T-cell (primary cell): ENCODE data around the gene ELK4. TPM values are rescaled to one million over a fixed set of nuclear protein-coding genes. Genes with fewer than 3 reads are reported as not detected.

ENCODE experiments used
- ATAC-seq, 4 experiments: fragments of 200-7000 bp in 3 of 4; fragments of 150-1000 bp in 1 of 4; cut with Tn5 transposase; replicated peaks in 1 of 4; 1 replicate in 3 of 4; 2 replicates in 1 of 4; pipeline ENCODE4 v1.10.0; 2021; ENCODE audit warnings: moderate library complexity in 3 of 4, mild to moderate bottlenecking in 2 of 4, moderate number of reproducible peaks in 1 of 4
- CTCF ChIA-PET, 2 donors: fragments of 300-600 bp; sonication (Branson Sonifier 250); formaldehyde crosslinking; loops; one replicate each; lab custom pipeline; 2022; ENCODE audit warnings: antibody characterized with exemption in 2 of 2; lab: Charles Lee
- POLR2A ChIA-PET, 2 donors: fragments of 300-600 bp; sonication (Branson Sonifier 250); formaldehyde crosslinking; loops; one replicate each; lab custom pipeline; 2022; ENCODE audit warnings: antibody characterized with exemption in 2 of 2; lab: Charles Lee
- DNase-seq, 35 experiments: peaks; one replicate each; pipeline versions ENCODE4 v3.0.0 to v3.0.0-alpha.2; 2013 to 2023
- H3K27ac ChIP-seq: one replicate; pipeline ENCODE4 v1.5.1; 2013; ENCODE audit warnings: low read length
- H3K27me3 ChIP-seq, 2 experiments: replicated peaks in 1 of 2; 1 replicate in 1 of 2; 2 replicates in 1 of 2; pipeline versions ENCODE4 v1.6.1 to v1.7.0; 2013; ENCODE audit warnings: low read length in 1 of 2, mixed read lengths in 1 of 2; ENCODE audit not compliant: control insufficient read depth in 2 of 2, insufficient read depth in 2 of 2; ENCODE audit errors: extremely low read depth in 1 of 2
- H3K36me3 ChIP-seq, 2 donors: 1 replicate in 1 of 2; 2 replicates in 1 of 2; pipeline versions ENCODE4 v1.6.1 to v1.7.0; 2013; ENCODE audit warnings: low read length in 1 of 2; ENCODE audit not compliant: control insufficient read depth in 2 of 2, insufficient read depth in 1 of 2; ENCODE audit errors: extremely low read depth in 1 of 2
- H3K4me1 ChIP-seq, 2 experiments: 1 replicate in 1 of 2; 2 replicates in 1 of 2; pipeline versions ENCODE4 v1.6.1 to v1.7.0; 2013; ENCODE audit warnings: low read length in 2 of 2, mixed read lengths in 1 of 2; ENCODE audit not compliant: insufficient read depth in 2 of 2, control insufficient read depth in 1 of 2; ENCODE audit errors: extremely low read depth in 1 of 2
- H3K4me3 ChIP-seq, 2 donors: 1 replicate in 1 of 2; 2 replicates in 1 of 2; pipeline versions ENCODE4 v1.5.1 to v1.7.0; 2013; ENCODE audit warnings: mild to moderate bottlenecking in 2 of 2, low read length in 1 of 2, moderate library complexity in 1 of 2; ENCODE audit not compliant: control insufficient read depth in 1 of 2; ENCODE audit errors: extremely low read depth in 1 of 2
- H3K9me3 ChIP-seq: 2 replicates; pipeline ENCODE4 v1.7.0; 2013
- H3K27ac Mint-ChIP-seq, 2 donors: one replicate each; pipeline ENCODE4 v1.8.0; 2020 to 2021; ENCODE audit warnings: mild to moderate bottlenecking in 2 of 2, mixed read lengths in 2 of 2
- H3K27me3 Mint-ChIP-seq, 2 donors: one replicate each; pipeline ENCODE4 v1.8.0; 2021 to 2022; ENCODE audit warnings: mixed read lengths in 2 of 2
- H3K36me3 Mint-ChIP-seq: one replicate; pipeline ENCODE4 v1.8.0; 2021; ENCODE audit warnings: mixed read lengths
- H3K4me1 Mint-ChIP-seq, 3 donors: one replicate each; pipeline ENCODE4 v1.8.0; 2020 to 2022; ENCODE audit warnings: mixed read lengths in 3 of 3, mild to moderate bottlenecking in 1 of 3
- H3K4me3 Mint-ChIP-seq, 3 donors: one replicate each; pipeline ENCODE4 v1.8.0; 2020 to 2022; ENCODE audit warnings: mild to moderate bottlenecking in 3 of 3, mixed read lengths in 3 of 3, moderate library complexity in 3 of 3
- H3K9me3 Mint-ChIP-seq, 3 donors: one replicate each; pipeline ENCODE4 v1.8.0; 2020 to 2022; ENCODE audit warnings: mixed read lengths in 3 of 3
- WGBS: methylation state at CpG from one replicate; pipeline ENCODE4 v1.1.5; 2013; ENCODE audit warnings: missing lambda C conversion rate; ENCODE audit not compliant: insufficient coverage; 5-methylcytosine and 5-hydroxymethylcytosine counted together
- total RNA-seq, 35 experiments: library from RNA in 6 of 35; stranded (reverse) in 6 of 35; fragments of 120-200 nt in 1 of 35; gene quantifications; one replicate each; pipeline versions ENCODE4 v1.2.1 to v1.2.4 and lab custom pipeline; 2013 to 2026

ELK4 gene
- total RNA-seq, 5 donors from 2014 or later (not counting 1 experiment from before 2014, with no cell fraction given), result 131 to 185 (median 173) TPM

DNA sequence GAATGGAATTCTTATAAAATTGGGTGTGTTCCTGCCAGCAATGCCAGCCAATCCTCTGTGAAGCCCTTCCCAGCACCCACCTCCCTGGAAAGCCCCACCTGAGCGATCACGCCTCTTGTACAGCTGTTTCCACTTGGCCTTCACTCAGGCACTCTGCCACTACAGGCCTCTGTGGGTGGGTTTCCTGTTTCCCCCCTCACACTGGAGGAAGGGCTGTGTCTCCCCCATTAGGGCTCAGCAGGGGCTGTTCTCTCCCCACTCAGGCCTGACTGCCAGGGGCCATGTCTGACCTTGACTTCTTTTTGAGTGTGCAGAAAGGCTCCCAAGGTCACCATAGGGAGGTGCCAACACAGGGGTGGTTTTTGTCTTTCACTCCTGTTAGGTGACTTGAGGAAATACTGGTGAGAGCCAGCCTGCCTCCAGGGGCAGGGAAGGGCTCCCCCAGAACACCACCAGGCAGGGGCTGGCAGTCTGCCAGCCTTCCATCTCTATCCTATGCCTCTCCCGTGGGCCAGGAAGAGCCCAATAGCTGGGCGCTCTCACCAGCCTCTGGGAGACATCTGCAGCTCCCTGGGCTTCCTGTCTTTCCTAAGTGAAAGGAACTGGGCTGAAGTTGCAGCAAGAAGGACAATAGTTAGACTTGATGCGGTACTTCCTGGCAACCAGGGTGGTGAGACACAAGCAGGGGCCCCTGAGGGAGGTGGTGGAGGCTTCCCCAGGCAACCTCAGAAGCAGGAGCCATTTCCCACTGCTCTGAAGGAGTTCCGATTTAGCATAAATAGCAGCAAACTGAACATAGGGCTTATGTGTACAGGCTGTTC is 49.1 kb downstream of the ELK4 start:
- peaks cover 6 to 15% (median 8%) of the 10 kb centered on the region in 3 donors for H3K4me1 Mint-ChIP-seq
- H3K27ac Mint-ChIP-seq, result no peak overlapping the region
- ATAC-seq, result peak; percentile 32 to 91 (median 43)
- peak in 18 of 35 experiments; percentile 10 to 49 (median 22) for DNase-seq
- WGBS, result 73% methylated on average over 3 of the region's 6 CpGs
- Histone ChIP-seq H3K27ac (no peak overlapping the region), H3K9me3 (no peaks in the 10 kb centered on the region), H3K27me3 (peaks cover 0 to 44% of the 10 kb centered on the region in 2 experiments), H3K4me1 (peaks cover 0 to 15% of the 10 kb centered on the region in 2 experiments), H3K4me3 (no peak overlapping the region), H3K36me3 (no peaks in the 10 kb centered on the region)
- H3K27me3 Mint-ChIP-seq, result peaks cover 2 to 16% of the 10 kb centered on the region in 2 donors
- ChIA-PET CTCF (no interaction called here), POLR2A (no interaction called here)
- no peaks in the 10 kb centered on the region for H3K9me3 Mint-ChIP-seq
- no peaks in the 10 kb centered on the region for H3K36me3 Mint-ChIP-seq
- H3K4me3 Mint-ChIP-seq, result peak overlapping the region in 1 of 3 donors; percentile 47

GRCh38 chr1:205582046-205582445 is 49.8 kb downstream of the ELK4 start:
- Mint-ChIP-seq H3K4me3 (peak overlapping the region in 1 of 3 donors; percentile 47), H3K4me1 (peaks cover 6 to 15% (median 8%) of the 10 kb centered on the region in 3 donors), H3K27me3 (peaks cover 5 to 21% of the 10 kb centered on the region in 2 donors), H3K9me3 (no peaks in the 10 kb centered on the region), H3K36me3 (no peaks in the 10 kb centered on the region), H3K27ac (no peak overlapping the region)
- ATAC-seq, result no peak
- 69% methylated on average over 8 of the region's 11 CpGs for WGBS
- ChIA-PET CTCF (no interaction called here), POLR2A (no interaction called here)
- Histone ChIP-seq H3K9me3 (no peaks in the 10 kb centered on the region), H3K36me3 (no peaks in the 10 kb centered on the region), H3K27me3 (peaks cover 0 to 49% of the 10 kb centered on the region in 2 experiments), H3K4me1 (peaks cover 0 to 15% of the 10 kb centered on the region in 2 experiments), H3K4me3 (no peak overlapping the region), H3K27ac (no peak overlapping the region)
- DNase-seq, result no peak

DNA sequence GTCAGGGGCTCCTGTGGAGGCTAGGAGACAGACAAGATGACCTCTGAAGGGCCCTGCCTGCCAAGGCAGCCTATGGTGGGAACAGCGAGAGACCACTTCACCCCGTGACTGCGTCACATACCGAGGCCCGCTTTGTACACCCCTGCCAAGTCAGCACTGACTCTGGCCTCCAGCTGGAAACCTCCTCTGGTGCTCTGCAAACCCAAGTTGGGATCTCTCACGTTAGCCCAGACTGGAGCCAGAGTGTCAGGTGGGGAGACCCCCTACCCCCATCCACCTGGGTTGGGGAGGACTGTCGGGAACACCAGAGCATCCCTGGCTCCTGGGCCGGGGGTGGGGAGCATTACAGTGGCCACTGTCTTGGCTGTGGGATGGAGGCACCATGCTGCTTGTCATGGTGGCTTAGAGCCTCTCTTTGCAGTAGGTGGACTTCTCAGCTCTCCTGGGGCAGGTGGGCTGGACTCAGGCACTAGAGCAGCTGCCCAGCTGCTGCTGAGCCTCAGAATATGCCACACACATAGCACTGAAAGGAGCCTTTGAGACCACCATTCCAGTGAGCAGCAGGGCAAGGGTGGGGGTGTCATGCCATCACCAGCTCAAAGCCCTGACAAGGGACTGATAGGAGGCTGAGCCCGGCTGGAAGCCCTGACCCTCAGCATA is 50.4 kb downstream of the ELK4 start:
- no peak overlapping the region for H3K4me3 ChIP-seq
- no peak overlapping the region for H3K4me3 Mint-ChIP-seq
- peaks cover 6 to 15% (median 8%) of the 10 kb centered on the region in 3 donors for H3K4me1 Mint-ChIP-seq
- no peaks in the 10 kb centered on the region for H3K36me3 ChIP-seq
- ChIA-PET POLR2A (no interaction called here), CTCF (interaction anchor here (0.5 to 0.6 kb wide), 2 partner anchors 10 to 54 kb away, joined by 6 to 10 read pairs; no protein-coding TSS in a partner anchor)
- no peaks in the 10 kb centered on the region for H3K36me3 Mint-ChIP-seq
- peaks cover 0 to 51% of the 10 kb centered on the region in 2 experiments for H3K27me3 ChIP-seq
- H3K4me1 ChIP-seq, result peaks cover 0 to 15% of the 10 kb centered on the region in 2 experiments
- no peak for ATAC-seq
- no peak for DNase-seq
- H3K27ac ChIP-seq, result no peak overlapping the region
- H3K27me3 Mint-ChIP-seq, result peaks cover 5 to 26% of the 10 kb centered on the region in 2 donors
- H3K9me3 Mint-ChIP-seq, result no peaks in the 10 kb centered on the region
- no peak overlapping the region for H3K27ac Mint-ChIP-seq
- WGBS, result 89% methylated on average over 7 of the region's 9 CpGs
- H3K9me3 ChIP-seq, result no peaks in the 10 kb centered on the region

- no CpG with 5 or more reads among the region's 3 CpGs for WGBS
- POLR2A ChIA-PET, result no interaction called here
- DNase-seq (no peak), ATAC-seq (no peak)
- Mint-ChIP-seq H3K27ac (no peak overlapping the region), H3K9me3 (no peaks in the 10 kb centered on the region), H3K4me1 (peaks cover 6 to 15% (median 8%) of the 10 kb centered on the region in 3 donors), H3K36me3 (no peaks in the 10 kb centered on the region), H3K4me3 (no peak overlapping the region), H3K27me3 (peaks cover 5 to 28% of the 10 kb centered on the region in 2 donors)
- H3K27ac ChIP-seq, result no peak overlapping the region
- H3K9me3 ChIP-seq, result no peaks in the 10 kb centered on the region
- H3K4me1 ChIP-seq, result peaks cover 0 to 15% of the 10 kb centered on the region in 2 experiments
- CTCF ChIA-PET, result interaction anchor here in 1 of 2 donors (0.6 kb wide), 1 partner anchor 54 kb away, joined by 10 read pairs; no protein-coding TSS in a partner anchor
- peaks cover 0 to 49% of the 10 kb centered on the region in 2 experiments for H3K27me3 ChIP-seq
- no peaks in the 10 kb centered on the region for H3K36me3 ChIP-seq
- no peak overlapping the region for H3K4me3 ChIP-seq
These were observed 51.0 kb downstream of the ELK4 start for GRCh38 chr1:205580923-205581180.

DNA sequence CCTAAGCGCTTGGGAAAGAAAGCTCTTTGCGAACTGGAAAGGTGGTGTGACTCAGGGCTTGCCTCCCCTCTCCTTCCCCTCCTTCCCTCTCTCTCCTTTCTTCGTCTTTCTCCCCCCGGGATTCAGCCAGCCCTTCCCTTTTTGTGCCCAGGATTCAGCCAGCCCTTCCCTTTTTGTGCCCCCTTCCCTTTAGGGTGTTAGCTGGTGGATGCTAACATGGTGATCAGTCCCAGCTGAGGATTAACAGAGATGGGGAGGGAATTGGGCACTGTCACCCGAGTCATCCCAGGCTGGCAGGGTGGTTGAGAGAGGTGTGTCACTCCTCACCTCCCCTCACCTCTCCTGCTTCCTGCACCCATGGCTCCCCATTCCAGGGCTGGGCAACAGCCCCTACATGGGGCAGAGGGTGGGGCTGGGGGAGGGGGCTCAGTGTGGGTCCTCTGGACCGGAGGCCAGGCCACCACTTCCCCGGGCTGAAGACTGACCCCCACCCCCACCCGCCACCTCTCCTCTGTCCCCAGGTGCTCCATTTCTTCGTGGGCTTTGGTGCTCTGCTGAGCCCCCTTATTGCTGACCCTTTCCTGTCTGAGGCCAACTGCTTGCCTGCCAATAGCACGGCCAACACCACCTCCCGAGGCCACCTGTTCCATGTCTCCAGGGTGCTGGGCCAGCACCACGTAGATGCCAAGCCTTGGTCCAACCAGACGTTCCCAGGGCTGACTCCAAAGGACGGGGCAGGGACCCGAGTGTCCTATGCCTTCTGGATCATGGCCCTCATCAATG is 51.5 kb downstream of the ELK4 start:
- DNase-seq, result no peak
- Histone ChIP-seq H3K27me3 (peaks cover 0 to 54% of the 10 kb centered on the region in 2 experiments), H3K4me3 (no peak overlapping the region), H3K9me3 (no peaks in the 10 kb centered on the region), H3K4me1 (peaks cover 0 to 15% of the 10 kb centered on the region in 2 experiments), H3K27ac (no peak overlapping the region), H3K36me3 (no peaks in the 10 kb centered on the region)
- no peak for ATAC-seq
- no peak overlapping the region for H3K27ac Mint-ChIP-seq
- no peaks in the 10 kb centered on the region for H3K9me3 Mint-ChIP-seq
- CTCF ChIA-PET, result no interaction called here
- H3K36me3 Mint-ChIP-seq, result no peaks in the 10 kb centered on the region
- peaks cover 6 to 15% (median 8%) of the 10 kb centered on the region in 3 donors for H3K4me1 Mint-ChIP-seq
- WGBS, result 68% methylated on average over 4 of the region's 15 CpGs
- POLR2A ChIA-PET, result interaction anchor here in 1 of 2 donors (0.5 kb wide), 1 partner anchor 73 kb away, joined by 4 read pairs; no protein-coding TSS in a partner anchor
- peaks cover 5 to 28% of the 10 kb centered on the region in 2 donors for H3K27me3 Mint-ChIP-seq
- no peak overlapping the region for H3K4me3 Mint-ChIP-seq

GRCh38 chr1:205579711-205580110 is 52.1 kb downstream of the ELK4 start:
- Mint-ChIP-seq H3K27ac (no peak overlapping the region), H3K27me3 (peaks cover 5 to 28% of the 10 kb centered on the region in 2 donors), H3K4me3 (no peak overlapping the region), H3K9me3 (no peaks in the 10 kb centered on the region), H3K36me3 (no peaks in the 10 kb centered on the region), H3K4me1 (peaks cover 6 to 15% (median 8%) of the 10 kb centered on the region in 3 donors)
- CTCF ChIA-PET, result no interaction called here
- Histone ChIP-seq H3K36me3 (no peaks in the 10 kb centered on the region), H3K9me3 (no peaks in the 10 kb centered on the region), H3K27me3 (peaks cover 0 to 60% of the 10 kb centered on the region in 2 experiments), H3K4me3 (no peak overlapping the region), H3K27ac (no peak overlapping the region), H3K4me1 (peaks cover 0 to 15% of the 10 kb centered on the region in 2 experiments)
- ATAC-seq (no peak), DNase-seq (no peak)
- POLR2A ChIA-PET, result no interaction called here
- WGBS, result 83% methylated on average over 12 of the region's 12 CpGs
